GM18870 (cell line): Measurements from ENCODE around the gene KRT77.
"Not testable (repeated sequence)": the region's sequence is repeated elsewhere in the genome, so short reads cannot be mapped to it uniquely, and the experiment has no call there.

Experiments used
- ATAC-seq: cut with Tn5 transposase; IDR thresholded peaks from one replicate; pipeline ENCODE4 v1.9.1; 2021; ENCODE audit warnings: moderate library complexity; ENCODE audit not compliant: unreplicated experiment

Gene KRT77

GRCh38 chr12:52703424-52703823, at the start of gene KRT77:
Gene KRT77, minus strand, starts transcription at chr12:52703524. Its CDS starts 90 bp downstream, at chr12:52703434.
- no peak for ATAC-seq

- ATAC-seq = no peak
Measured at GRCh38 chr12:52752516-52752915, 49.2 kb upstream of the KRT77 start.

GRCh38 chr12:52751795-52752194, 48.5 kb upstream of the KRT77 start:
- ATAC-seq = no peak

- ATAC-seq = not testable (repeated sequence)
Measured at GRCh38 chr12:52750532-52750931, 47.2 kb upstream of the KRT77 start.

GRCh38 chr12:52749827-52750226, 46.5 kb upstream of the KRT77 start:
- no peak for ATAC-seq

GRCh38 chr12:52748578-52748977, 45.3 kb upstream of the KRT77 start:
- ATAC-seq = no peak

GRCh38 chr12:52745554-52745953, 42.2 kb upstream of the KRT77 start:
- no peak for ATAC-seq

- ATAC-seq = no peak
Measured at GRCh38 chr12:52744493-52745156, 41.3 kb upstream of the KRT77 start.

- ATAC-seq = no peak
Measured at GRCh38 chr12:52742822-52743457, 39.6 kb upstream of the KRT77 start.

- ATAC-seq = no peak
Measured at GRCh38 chr12:52742196-52742580, 38.9 kb upstream of the KRT77 start.

- ATAC-seq = no peak
Measured at GRCh38 chr12:52741375-52742195, 38.3 kb upstream of the KRT77 start.

- ATAC-seq = no peak
Measured at GRCh38 chr12:52740584-52740983, 37.3 kb upstream of the KRT77 start.

- no peak for ATAC-seq
Measured at GRCh38 chr12:52739963-52740362, 36.6 kb upstream of the KRT77 start.

GRCh38 chr12:52735816-52736632, 32.7 kb upstream of the KRT77 start:
- ATAC-seq = no peak

- no peak for ATAC-seq
Measured at GRCh38 chr12:52735106-52735505, 31.8 kb upstream of the KRT77 start.

GRCh38 chr12:52730793-52731192, 27.5 kb upstream of the KRT77 start:
- ATAC-seq = no peak

GRCh38 chr12:52730383-52730782, 27.1 kb upstream of the KRT77 start:
- ATAC-seq = no peak

GRCh38 chr12:52729147-52729546, 25.8 kb upstream of the KRT77 start:
- ATAC-seq = no peak

GRCh38 chr12:52728374-52728773, 25.1 kb upstream of the KRT77 start:
- ATAC-seq = no peak

- ATAC-seq = no peak
Measured at GRCh38 chr12:52727037-52727436, 23.7 kb upstream of the KRT77 start.

GRCh38 chr12:52726451-52726850, 23.1 kb upstream of the KRT77 start:
- ATAC-seq = no peak
